Fibroblast of mammary gland (primary cell): ENCODE results near the gene HDHD5.

Experiments used
- DNase-seq: peaks from one replicate; pipeline ENCODE4 v3.0.0-alpha.2; 2010; ENCODE audit warnings: low read depth
- H3K4me3 ChIP-seq: 2 replicates; pipeline ENCODE4 v1.5.1; 2011; ENCODE audit warnings: low read depth, mild to moderate bottlenecking, low read length, moderate library complexity; ENCODE audit not compliant: control insufficient read depth
- CTCF ChIP-seq: conservative IDR thresholded peaks from 2 replicates; pipeline ENCODE4 v1.5.1; 2011; ENCODE audit warnings: low read depth, low read length, inconsistent platforms; ENCODE audit not compliant: control insufficient read depth, insufficient read depth

Gene HDHD5

GRCh38 chr22:17120711-17121232 is 38.3 kb downstream of the HDHD5 start:
- no peak for DNase-seq
- no peak overlapping the region for H3K4me3 ChIP-seq

GRCh38 chr22:17120281-17120680 is 38.8 kb downstream of the HDHD5 start:
- peak; percentile 26 for DNase-seq

More at GRCh38 chr22:17120711-17121232, 38.3 kb downstream of the HDHD5 start:
- TF ChIP-seq CTCF = no peak

GRCh38 chr22:17119481-17120202 is 39.4 kb downstream of the HDHD5 start:
- peak; percentile 16 for TF ChIP-seq CTCF
- no peak overlapping the region for H3K4me3 ChIP-seq
- peak; percentile 30 for DNase-seq

More at GRCh38 chr22:17120281-17120680, 38.8 kb downstream of the HDHD5 start:
- H3K4me3 ChIP-seq = no peak overlapping the region
- no peak for TF ChIP-seq CTCF

GRCh38 chr22:17118342-17118741 is 40.7 kb downstream of the HDHD5 start:
- no peak for TF ChIP-seq CTCF
- no peak overlapping the region for H3K4me3 ChIP-seq

GRCh38 chr22:17117890-17118289 is 41.2 kb downstream of the HDHD5 start:
- no peak overlapping the region for H3K4me3 ChIP-seq
- DNase-seq = no peak

More at GRCh38 chr22:17118342-17118741, 40.7 kb downstream of the HDHD5 start:
- no peak for DNase-seq

GRCh38 chr22:17117400-17117799 is 41.7 kb downstream of the HDHD5 start:
- TF ChIP-seq CTCF = no peak
- no peak for DNase-seq
- no peak overlapping the region for H3K4me3 ChIP-seq

More at GRCh38 chr22:17117890-17118289, 41.2 kb downstream of the HDHD5 start:
- no peak for TF ChIP-seq CTCF
